Muscle layer of duodenum (tissue), 2 donors: ENCODE data around the gene ACTRT2.

Experiments
- H3K27ac ChIP-seq: one replicate; pipeline ENCODE4 v1.7.0; 2013; ENCODE audit warnings: mild to moderate bottlenecking, low read length
- H3K27me3 ChIP-seq: one replicate; pipeline ENCODE4 v1.7.0; 2013; ENCODE audit warnings: low read depth, mild to moderate bottlenecking, control low read depth, low read length
- H3K36me3 ChIP-seq, 2 donors: one replicate each; pipeline ENCODE4 v1.7.0; 2013; ENCODE audit warnings: low read length in 2 of 2, control low read depth in 1 of 2, mild to moderate bottlenecking in 1 of 2; ENCODE audit not compliant: insufficient read depth in 2 of 2, control insufficient read depth in 1 of 2
- H3K4me1 ChIP-seq, 2 donors: one replicate each; pipeline ENCODE4 v1.7.0; 2013; ENCODE audit warnings: low read length in 2 of 2, mild to moderate bottlenecking in 2 of 2, control low read depth in 1 of 2, moderate library complexity in 1 of 2; ENCODE audit not compliant: insufficient read depth in 2 of 2, control insufficient read depth in 1 of 2
- H3K4me3 ChIP-seq, 2 donors: one replicate each; pipeline ENCODE4 v1.7.0; 2013; ENCODE audit warnings: low read length in 2 of 2, low read depth in 1 of 2, mild to moderate bottlenecking in 1 of 2
- H3K9me3 ChIP-seq, 2 donors: one replicate each; pipeline ENCODE4 v1.7.0; 2013; ENCODE audit warnings: low read length in 2 of 2, control low read depth in 1 of 2, mild to moderate bottlenecking in 1 of 2; ENCODE audit not compliant: control insufficient read depth in 1 of 2
- donor health status: healthy.

ACTRT2 gene

GRCh38 chr1:2979191-2980072 is 41.8 kb upstream of the ACTRT2 start:
- no peaks in the 10 kb centered on the region for H3K36me3 ChIP-seq
- no peaks in the 10 kb centered on the region for H3K27me3 ChIP-seq
- no peak overlapping the region for H3K27ac ChIP-seq
- no peak overlapping the region for H3K4me3 ChIP-seq
- no peaks in the 10 kb centered on the region for H3K4me1 ChIP-seq
- H3K9me3 ChIP-seq = no peaks in the 10 kb centered on the region

- Histone ChIP-seq H3K4me3 (no peak overlapping the region), H3K27me3 (no peaks in the 10 kb centered on the region), H3K27ac (no peak overlapping the region), H3K4me1 (no peaks in the 10 kb centered on the region), H3K9me3 (no peaks in the 10 kb centered on the region), H3K36me3 (no peaks in the 10 kb centered on the region)
Measured at GRCh38 chr1:2980073-2980791, 41.0 kb upstream of the ACTRT2 start.

- no peak overlapping the region for H3K4me3 ChIP-seq
- H3K36me3 ChIP-seq = no peaks in the 10 kb centered on the region
- no peaks in the 10 kb centered on the region for H3K4me1 ChIP-seq
- H3K27me3 ChIP-seq = no peaks in the 10 kb centered on the region
- no peak overlapping the region for H3K27ac ChIP-seq
- no peaks in the 10 kb centered on the region for H3K9me3 ChIP-seq
Measured at GRCh38 chr1:2980849-2981248, 40.4 kb upstream of the ACTRT2 start.

GRCh38 chr1:2981388-2981787 is 39.9 kb upstream of the ACTRT2 start:
- no peak overlapping the region for H3K27ac ChIP-seq
- no peaks in the 10 kb centered on the region for H3K9me3 ChIP-seq
- H3K4me1 ChIP-seq = no peaks in the 10 kb centered on the region
- H3K4me3 ChIP-seq = no peak overlapping the region
- no peaks in the 10 kb centered on the region for H3K27me3 ChIP-seq
- H3K36me3 ChIP-seq = no peaks in the 10 kb centered on the region

GRCh38 chr1:2981981-2982614 is 39.2 kb upstream of the ACTRT2 start:
- H3K4me1 ChIP-seq = no peaks in the 10 kb centered on the region
- no peaks in the 10 kb centered on the region for H3K9me3 ChIP-seq
- no peaks in the 10 kb centered on the region for H3K27me3 ChIP-seq
- no peaks in the 10 kb centered on the region for H3K36me3 ChIP-seq
- H3K27ac ChIP-seq = no peak overlapping the region
- no peak overlapping the region for H3K4me3 ChIP-seq

GRCh38 chr1:2982615-2983318 is 38.5 kb upstream of the ACTRT2 start:
- Histone ChIP-seq H3K9me3 (no peaks in the 10 kb centered on the region), H3K27me3 (no peaks in the 10 kb centered on the region), H3K27ac (no peak overlapping the region), H3K4me1 (no peaks in the 10 kb centered on the region), H3K36me3 (no peaks in the 10 kb centered on the region), H3K4me3 (no peak overlapping the region)

- H3K36me3 ChIP-seq = no peaks in the 10 kb centered on the region
- H3K4me1 ChIP-seq = no peaks in the 10 kb centered on the region
- no peak overlapping the region for H3K27ac ChIP-seq
- H3K27me3 ChIP-seq = no peaks in the 10 kb centered on the region
- H3K9me3 ChIP-seq = no peaks in the 10 kb centered on the region
- H3K4me3 ChIP-seq = no peak overlapping the region
Measured at GRCh38 chr1:2983319-2983705, 38.0 kb upstream of the ACTRT2 start.

GRCh38 chr1:2983706-2984398 is 37.4 kb upstream of the ACTRT2 start:
- no peaks in the 10 kb centered on the region for H3K9me3 ChIP-seq
- no peaks in the 10 kb centered on the region for H3K4me1 ChIP-seq
- H3K4me3 ChIP-seq = no peak overlapping the region
- no peaks in the 10 kb centered on the region for H3K27me3 ChIP-seq
- H3K36me3 ChIP-seq = no peaks in the 10 kb centered on the region
- H3K27ac ChIP-seq = no peak overlapping the region

- no peaks in the 10 kb centered on the region for H3K36me3 ChIP-seq
- H3K9me3 ChIP-seq = no peaks in the 10 kb centered on the region
- H3K27ac ChIP-seq = no peak overlapping the region
- no peaks in the 10 kb centered on the region for H3K4me1 ChIP-seq
- no peaks in the 10 kb centered on the region for H3K27me3 ChIP-seq
- H3K4me3 ChIP-seq = no peak overlapping the region
Measured at GRCh38 chr1:2984399-2985061, 36.7 kb upstream of the ACTRT2 start.

- Histone ChIP-seq H3K9me3 (no peaks in the 10 kb centered on the region), H3K27me3 (no peaks in the 10 kb centered on the region), H3K4me1 (no peaks in the 10 kb centered on the region), H3K4me3 (no peak overlapping the region), H3K36me3 (no peaks in the 10 kb centered on the region), H3K27ac (no peak overlapping the region)
Measured at GRCh38 chr1:2985067-2985561, 36.2 kb upstream of the ACTRT2 start.
